Measurements from ENCODE around the gene RIMBP2.

- TF ChIP-seq, protein P1, sequence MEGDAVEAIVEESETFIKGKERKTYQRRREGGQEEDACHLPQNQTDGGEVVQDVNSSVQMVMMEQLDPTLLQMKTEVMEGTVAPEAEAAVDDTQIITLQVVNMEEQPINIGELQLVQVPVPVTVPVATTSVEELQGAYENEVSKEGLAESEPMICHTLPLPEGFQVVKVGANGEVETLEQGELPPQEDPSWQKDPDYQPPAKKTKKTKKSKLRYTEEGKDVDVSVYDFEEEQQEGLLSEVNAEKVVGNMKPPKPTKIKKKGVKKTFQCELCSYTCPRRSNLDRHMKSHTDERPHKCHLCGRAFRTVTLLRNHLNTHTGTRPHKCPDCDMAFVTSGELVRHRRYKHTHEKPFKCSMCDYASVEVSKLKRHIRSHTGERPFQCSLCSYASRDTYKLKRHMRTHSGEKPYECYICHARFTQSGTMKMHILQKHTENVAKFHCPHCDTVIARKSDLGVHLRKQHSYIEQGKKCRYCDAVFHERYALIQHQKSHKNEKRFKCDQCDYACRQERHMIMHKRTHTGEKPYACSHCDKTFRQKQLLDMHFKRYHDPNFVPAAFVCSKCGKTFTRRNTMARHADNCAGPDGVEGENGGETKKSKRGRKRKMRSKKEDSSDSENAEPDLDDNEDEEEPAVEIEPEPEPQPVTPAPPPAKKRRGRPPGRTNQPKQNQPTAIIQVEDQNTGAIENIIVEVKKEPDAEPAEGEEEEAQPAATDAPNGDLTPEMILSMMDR (IDR thresholded peaks at IDR 0.05; ENCODE audit: low read length) = no peak
- TF ChIP-seq EZH2phosphoT487 (IDR thresholded peaks at IDR 0.05; ENCODE audit: low read length) (no peak), EZH2 (optimal IDR thresholded peaks at IDR 0.05; ENCODE audit: low read depth, low read length) (no peak)
Measured at GRCh38 chr12:130438243-130438620, 277.9 kb downstream of the RIMBP2 start.
